Mammary epithelial cell (primary cell): ENCODE measurements around the gene TCFL5.

Source experiments
- CTCF ChIP-seq, 2 donors: IDR thresholded peaks in 1 of 2; conservative IDR thresholded peaks in 1 of 2; 2 replicates each; pipeline ENCODE4 v1.5.1; 2011 to 2012; ENCODE audit warnings: inconsistent platforms in 2 of 2, low read length in 2 of 2, mild to moderate bottlenecking in 2 of 2, control low read depth in 1 of 2, low read depth in 1 of 2; ENCODE audit not compliant: insufficient read depth in 1 of 2; ENCODE audit errors: extremely low read depth in 1 of 2
- EZH2 ChIP-seq: IDR thresholded peaks from 2 replicates; pipeline ENCODE4 v1.6.1; 2012; ENCODE audit warnings: low read length, inconsistent platforms, borderline replicate concordance

DNA sequence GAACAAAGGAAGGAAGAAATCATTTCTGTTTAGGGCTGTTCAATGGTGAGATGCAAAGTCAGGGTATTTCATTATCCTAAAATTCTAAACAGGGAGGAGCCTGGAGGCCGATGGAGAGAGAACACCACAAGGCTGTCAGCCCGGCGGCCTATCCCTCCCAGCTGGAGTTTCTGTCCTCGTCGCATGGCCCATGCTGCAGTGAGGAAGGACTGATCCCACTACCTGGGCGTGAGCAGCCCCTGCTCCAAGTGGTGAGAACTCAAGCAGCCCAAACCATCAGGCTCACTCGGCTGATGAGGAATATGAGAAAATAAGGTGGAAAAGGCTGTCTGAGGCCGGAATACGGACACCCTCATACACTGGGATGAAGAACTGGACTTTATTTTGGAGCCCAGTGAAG, 33.9 kb upstream of the TCFL5 start:
- TF ChIP-seq CTCF (conservative IDR thresholded peaks at IDR 0.05 in 1 of 2, IDR thresholded peaks at IDR 0.05 in 1 of 2; ENCODE audit: extremely low read depth in 1 of 2, insufficient read depth in 1 of 2, low read depth in 1 of 2, low read length in 2 of 2) (no peak), EZH2 (no peak)
